ENCODE results near the gene DAPL1. TPM values are rescaled to one million over a fixed set of nuclear protein-coding genes. Genes with fewer than 3 reads are reported as not detected.

DAPL1 gene
- total and polyA plus RNA-seq, 10 of the 15 experiments (the other 5 are each of a cell fraction or from before 2014, with no cell fraction given) = not detected

- SMC1A ChIA-PET (ENCODE audit: uncharacterized antibody, unreplicated experiment) = no interaction called here
- in situ Hi-C loops (cut with MboI) = loop anchor here (25.0 kb wide), 1 partner anchor 1474 kb away; no protein-coding TSS in a partner anchor
Observed at GRCh38 chr2:158761621-158762020, 33.5 kb upstream of the DAPL1 start.

GRCh38 chr2:158762336-158762735 lies 32.8 kb upstream of the DAPL1 start:
- Histone ChIP-seq H3K9ac (ENCODE audit: control insufficient read depth, insufficient read depth, low read length) (no peak overlapping the region), H3K4me2 (ENCODE audit: control insufficient read depth, insufficient read depth) (no peak overlapping the region), H3K27ac (ENCODE audit: control insufficient read depth, insufficient read depth) (no peak overlapping the region), H3K9me3 (replicated peaks; ENCODE audit: control insufficient read depth, insufficient read depth, low read length) (no peaks in the 10 kb centered on the region), H2AFZ (ENCODE audit: control insufficient read depth, low read depth, low read length) (no peak overlapping the region), H3K4me1 (ENCODE audit: control insufficient read depth, insufficient read depth, low read length) (no peaks in the 10 kb centered on the region), H3K4me3 (no peak overlapping the region), H3K36me3 (ENCODE audit: control insufficient read depth in 2 of 2, insufficient read depth in 2 of 2, low read length in 1 of 2) (no peaks in the 10 kb centered on the region), H4K20me1 (ENCODE audit: control insufficient read depth, insufficient read depth) (no peaks in the 10 kb centered on the region), H3K79me2 (ENCODE audit: control insufficient read depth, insufficient read depth, low read length) (no peaks in the 10 kb centered on the region), H3K27me3 (replicated peaks in 1 of 2; ENCODE audit: control insufficient read depth in 2 of 2, insufficient read depth in 2 of 2, low read length in 1 of 2) (no peaks in the 10 kb centered on the region; a peak in 1 of 4 replicates)
- in situ Hi-C loops (cut with MboI) (loop anchor here (25.0 kb wide), 1 partner anchor 1475 kb away; no protein-coding TSS in a partner anchor), intact Hi-C loops (cut with micrococcal nuclease; ENCODE audit: unreplicated experiment) (no loop called here)
- BruUV-seq (replicated peaks) = no TSS peak
- ATAC-seq (no peak), FAIRE-seq (no peak), DNase-seq (ENCODE audit: low read depth, low spot score) (no peak)
- RAD21 ChIA-PET (ENCODE audit: unreplicated experiment) = no interaction called here
- TF ChIP-seq TAF1 (IDR thresholded peaks at IDR 0.05; ENCODE audit: borderline replicate concordance, low read depth, low read length) = no peak
- TF ChIP-seq ASH2L (IDR thresholded peaks at IDR 0.05; ENCODE audit: borderline replicate concordance, low read depth) = no peak
- no peak for TF ChIP-seq FOXM1 (IDR thresholded peaks at IDR 0.05; ENCODE audit: low read depth, low read length)
- TF ChIP-seq PKNOX1 (IDR thresholded peaks at IDR 0.05) = no peak
- no peak for TF ChIP-seq SREBF2 (IDR thresholded peaks at IDR 0.05; ENCODE audit: low read length)
- no peak for TF ChIP-seq SRF (IDR thresholded peaks at IDR 0.05; ENCODE audit: low read depth in 2 of 2, low read length in 2 of 2)
- no peak for TF ChIP-seq ETV6 (conservative IDR thresholded peaks at IDR 0.05 in 1 of 2, IDR thresholded peaks at IDR 0.05 in 1 of 2; ENCODE audit: borderline replicate concordance in 1 of 2, low read depth in 1 of 2)
- 46% methylated on average over 3 of the region's 3 CpGs for WGBS (ENCODE audit: insufficient coverage, insufficient replicate concordance, low lambda C conversion rate, missing lambda C conversion rate)
- POLR2A ChIA-PET = no interaction called here
- SMC1A ChIA-PET (ENCODE audit: uncharacterized antibody, unreplicated experiment) = no interaction called here
- CTCF ChIA-PET = interaction anchor here (1.6 to 1.8 kb wide), 2 partner anchors 8 to 739 kb away, joined by 4 to 6 read pairs; no protein-coding TSS in a partner anchor

More at GRCh38 chr2:158761621-158762020, 33.5 kb upstream of the DAPL1 start:
- Histone ChIP-seq H3K9ac (ENCODE audit: control insufficient read depth, insufficient read depth, low read length) (no peak overlapping the region), H3K79me2 (ENCODE audit: control insufficient read depth, insufficient read depth, low read length) (no peaks in the 10 kb centered on the region), H4K20me1 (ENCODE audit: control insufficient read depth, insufficient read depth) (no peaks in the 10 kb centered on the region), H3K4me2 (ENCODE audit: control insufficient read depth, insufficient read depth) (no peak overlapping the region), H3K36me3 (ENCODE audit: control insufficient read depth in 2 of 2, insufficient read depth in 2 of 2, low read length in 1 of 2) (no peaks in the 10 kb centered on the region), H3K4me3 (no peak overlapping the region), H3K4me1 (ENCODE audit: control insufficient read depth, insufficient read depth, low read length) (no peaks in the 10 kb centered on the region), H3K9me3 (replicated peaks; ENCODE audit: control insufficient read depth, insufficient read depth, low read length) (no peaks in the 10 kb centered on the region), H3K27me3 (replicated peaks in 1 of 2; ENCODE audit: control insufficient read depth in 2 of 2, insufficient read depth in 2 of 2, low read length in 1 of 2) (no peaks in the 10 kb centered on the region; a peak in 1 of 4 replicates), H2AFZ (ENCODE audit: control insufficient read depth, low read depth, low read length) (no peak overlapping the region), H3K27ac (ENCODE audit: control insufficient read depth, insufficient read depth) (no peak overlapping the region)
- RAD21 ChIA-PET (ENCODE audit: unreplicated experiment) = interaction anchor here (1.7 kb wide), 1 partner anchor 737 kb away, joined by 6 read pairs; no protein-coding TSS in a partner anchor
- FAIRE-seq (no peak), ATAC-seq (no peak), DNase-seq (ENCODE audit: low read depth, low spot score) (no peak)
- TF ChIP-seq DPF2 (IDR thresholded peaks at IDR 0.05) (no peak), NFXL1 (IDR thresholded peaks at IDR 0.05; ENCODE audit: borderline replicate concordance) (no peak), BCL11A (IDR thresholded peaks at IDR 0.05; ENCODE audit: low read depth, low read length) (no peak), HCFC1 (IDR thresholded peaks at IDR 0.05; ENCODE audit: low read length) (no peak), NBN (IDR thresholded peaks at IDR 0.05) (no peak), NR2C1 (IDR thresholded peaks at IDR 0.05) (no peak), CREM (IDR thresholded peaks at IDR 0.05; ENCODE audit: low read depth) (no peak), RUNX3 (IDR thresholded peaks at IDR 0.05; ENCODE audit: low read length) (no peak), RAD51 (IDR thresholded peaks at IDR 0.05) (no peak), HDAC2 (IDR thresholded peaks at IDR 0.05) (no peak), ZNF274 (IDR thresholded peaks at IDR 0.05; ENCODE audit: insufficient read depth, insufficient read length) (no peak), TCF7 (IDR thresholded peaks at IDR 0.05; ENCODE audit: borderline replicate concordance) (no peak), ZBED1 (IDR thresholded peaks at IDR 0.05; ENCODE audit: borderline replicate concordance) (no peak), FOS (IDR thresholded peaks at IDR 0.05; ENCODE audit: borderline replicate concordance, extremely low read depth, insufficient read length) (no peak), ATF7 (IDR thresholded peaks at IDR 0.05; ENCODE audit: low read depth) (no peak), STAT1 (conservative IDR thresholded peaks at IDR 0.05) (no peak), HDGF (IDR thresholded peaks at IDR 0.05) (no peak), NRF1 (conservative IDR thresholded peaks at IDR 0.05; ENCODE audit: low read depth, low read length) (no peak), ESRRA (IDR thresholded peaks at IDR 0.05; ENCODE audit: low read length) (no peak), POLR2AphosphoS5 (IDR thresholded peaks at IDR 0.05; ENCODE audit: low read length) (no peak)
- CTCF ChIA-PET = interaction anchor here (1.0 to 1.8 kb wide), 2 partner anchors 726 to 738 kb away, joined by 3 to 6 read pairs; no protein-coding TSS in a partner anchor
- no TSS peak for BruUV-seq (replicated peaks)
- WGBS (ENCODE audit: insufficient coverage, insufficient replicate concordance, low lambda C conversion rate, missing lambda C conversion rate) = 6% methylated on average over 4 of the region's 4 CpGs
- intact Hi-C loops (cut with micrococcal nuclease; ENCODE audit: unreplicated experiment) = no loop called here
- POLR2A ChIA-PET = no interaction called here

Data from GM12878 (cell line).